AG04449 (cell line): ENCODE data around the gene SRRM2.

Source experiments
- CTCF ChIA-PET: fragments of 350-600 bp; formaldehyde crosslinking; extraction: SDS; loops from one replicate; lab custom pipeline; 2021; ENCODE audit warnings: antibody characterized with exemption; lab: Yijun Ruan, JAX
- POLR2A ChIA-PET: fragments of 400-600, 350-600 bp; formaldehyde crosslinking; extraction: SDS; loops from one replicate; lab custom pipeline; 2020; ENCODE audit warnings: antibody characterized with exemption, inconsistent platforms; lab: Yijun Ruan, JAX
- DNase-seq: peaks from one replicate; pipeline ENCODE4 v3.0.0-alpha.2; 2010; ENCODE audit warnings: low read depth, low spot score
- H3K4me3 ChIP-seq: 2 replicates; pipeline ENCODE4 v1.5.1; 2011; ENCODE audit warnings: low read depth, mild to moderate bottlenecking, control low read depth, low read length
- TF ChIP-seq, protein P1 (sequence below): IDR thresholded peaks from one replicate; pipeline ENCODE4 v1.5.1; 2011; ENCODE audit warnings: mild to moderate bottlenecking, moderate library complexity, low read length, control low read depth, inconsistent platforms; ENCODE audit not compliant: insufficient read depth; ENCODE audit errors: missing control alignments

The SRRM2 gene

DNA sequence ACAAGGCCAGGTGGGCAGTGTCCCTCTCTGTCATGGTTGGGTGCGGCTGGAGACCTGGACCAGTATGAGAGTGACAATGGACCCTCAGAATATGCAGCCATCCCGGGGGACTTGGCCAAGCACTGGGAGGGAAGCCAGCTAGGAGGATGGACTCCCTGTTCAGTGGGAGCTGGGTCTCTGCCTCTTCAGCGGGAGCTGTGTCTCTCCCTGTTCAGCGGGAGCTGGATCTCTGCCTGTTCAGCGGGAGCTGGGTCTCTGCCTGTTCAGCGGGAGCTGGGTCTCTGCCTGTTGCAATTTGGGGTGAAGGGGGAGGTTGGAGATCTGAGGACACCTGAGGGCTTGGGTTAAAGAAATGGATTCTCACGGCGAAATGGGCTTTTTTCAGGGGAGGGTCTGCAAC lies 38.7 kb downstream of the SRRM2 start:
- ChIA-PET CTCF (no interaction called here), POLR2A (interaction anchor here (0.6 kb wide), 1 partner anchor 109 kb away, joined by 3 read pairs; the partner anchor contains the start of gene KCTD5)
- no peak for DNase-seq
- TF ChIP-seq, protein P1, sequence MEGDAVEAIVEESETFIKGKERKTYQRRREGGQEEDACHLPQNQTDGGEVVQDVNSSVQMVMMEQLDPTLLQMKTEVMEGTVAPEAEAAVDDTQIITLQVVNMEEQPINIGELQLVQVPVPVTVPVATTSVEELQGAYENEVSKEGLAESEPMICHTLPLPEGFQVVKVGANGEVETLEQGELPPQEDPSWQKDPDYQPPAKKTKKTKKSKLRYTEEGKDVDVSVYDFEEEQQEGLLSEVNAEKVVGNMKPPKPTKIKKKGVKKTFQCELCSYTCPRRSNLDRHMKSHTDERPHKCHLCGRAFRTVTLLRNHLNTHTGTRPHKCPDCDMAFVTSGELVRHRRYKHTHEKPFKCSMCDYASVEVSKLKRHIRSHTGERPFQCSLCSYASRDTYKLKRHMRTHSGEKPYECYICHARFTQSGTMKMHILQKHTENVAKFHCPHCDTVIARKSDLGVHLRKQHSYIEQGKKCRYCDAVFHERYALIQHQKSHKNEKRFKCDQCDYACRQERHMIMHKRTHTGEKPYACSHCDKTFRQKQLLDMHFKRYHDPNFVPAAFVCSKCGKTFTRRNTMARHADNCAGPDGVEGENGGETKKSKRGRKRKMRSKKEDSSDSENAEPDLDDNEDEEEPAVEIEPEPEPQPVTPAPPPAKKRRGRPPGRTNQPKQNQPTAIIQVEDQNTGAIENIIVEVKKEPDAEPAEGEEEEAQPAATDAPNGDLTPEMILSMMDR: no peak
- H3K4me3 ChIP-seq: no peak overlapping the region

- H3K4me3 ChIP-seq: no peak overlapping the region
- CTCF ChIA-PET: interaction anchor here (1.0 kb wide), 1 partner anchor 50 kb away, joined by 3 read pairs; no protein-coding TSS in a partner anchor
- TF ChIP-seq, protein P1: no peak
- DNase-seq: no peak
- POLR2A ChIA-PET: no interaction called here
These were observed 40.5 kb downstream of the SRRM2 start for GRCh38 chr16:2792940-2793339.

DNA sequence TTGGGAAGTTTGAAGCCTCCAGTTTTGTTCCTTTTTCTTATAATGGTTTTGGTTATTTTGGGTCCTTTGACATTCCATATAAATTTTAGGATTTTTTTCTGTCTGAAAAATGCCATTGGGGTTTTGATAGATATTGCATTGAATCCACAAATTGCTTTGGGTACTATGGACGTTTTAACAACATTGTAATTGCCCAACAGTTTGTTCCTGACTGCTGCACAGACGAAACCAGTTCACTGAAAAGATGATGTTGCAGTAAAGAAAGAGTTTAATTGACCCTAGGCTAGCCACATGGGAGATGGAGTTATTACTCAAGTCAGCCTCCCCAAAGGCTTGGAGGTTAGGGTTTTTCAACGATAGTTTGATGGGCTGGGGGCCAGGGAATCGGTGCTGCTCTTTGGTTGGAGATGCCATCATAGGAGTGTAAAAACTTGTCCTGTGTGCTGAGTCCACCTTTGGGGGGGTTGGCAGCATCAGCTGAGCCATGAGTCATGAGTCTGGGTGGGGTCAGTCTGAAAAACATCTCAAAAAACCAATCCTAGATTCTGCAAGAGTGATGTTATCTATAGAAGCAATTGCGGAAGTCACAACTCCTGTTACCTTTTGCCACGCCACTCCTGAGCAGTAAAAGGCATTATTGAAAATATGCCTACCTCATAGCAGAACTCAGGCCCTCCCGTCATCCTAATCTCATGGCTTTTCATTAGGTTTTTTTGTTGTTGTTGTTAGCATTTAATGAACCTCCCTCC lies 43.1 kb downstream of the SRRM2 start:
- ChIA-PET CTCF (interaction anchor here (0.9 to 1.6 kb wide), 4 partner anchors 28 to 132 kb away, joined by 3 to 4 read pairs (median 3); no protein-coding TSS in a partner anchor), POLR2A (no interaction called here)
- DNase-seq: no peak
- no peak overlapping the region for H3K4me3 ChIP-seq
- TF ChIP-seq, protein P1: no peak

DNA sequence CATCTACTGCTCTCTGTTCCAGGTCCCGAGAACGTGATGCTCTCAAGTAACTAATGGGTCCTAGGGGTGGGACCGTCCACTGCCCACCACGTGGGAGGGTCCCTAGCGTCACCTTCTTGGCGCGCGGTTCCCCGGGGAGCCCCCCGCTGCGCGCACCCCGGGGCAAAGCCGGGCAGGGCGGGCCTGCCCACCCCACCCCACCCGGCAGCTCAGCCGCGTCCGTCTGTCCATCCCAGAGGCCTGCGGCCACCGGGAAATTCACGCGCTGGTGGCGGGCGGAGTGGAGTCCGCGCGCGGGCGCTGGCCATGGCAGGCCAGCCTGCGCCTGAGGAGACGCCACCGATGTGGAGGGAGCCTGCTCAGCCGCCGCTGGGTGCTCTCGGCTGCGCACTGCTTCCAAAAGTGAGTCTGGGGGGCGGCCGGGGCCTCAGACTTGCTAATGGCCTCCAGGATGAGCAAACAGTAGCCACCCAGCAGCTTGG lies 46.3 kb downstream of the SRRM2 start:
- ChIA-PET POLR2A (no interaction called here), CTCF (interaction anchor here (1.3 kb wide), 2 partner anchors 40 to 70 kb away, joined by 3 to 6 read pairs; no protein-coding TSS in a partner anchor)
- TF ChIP-seq, protein P1: no peak
- DNase-seq: no peak
- no peak overlapping the region for H3K4me3 ChIP-seq

DNA sequence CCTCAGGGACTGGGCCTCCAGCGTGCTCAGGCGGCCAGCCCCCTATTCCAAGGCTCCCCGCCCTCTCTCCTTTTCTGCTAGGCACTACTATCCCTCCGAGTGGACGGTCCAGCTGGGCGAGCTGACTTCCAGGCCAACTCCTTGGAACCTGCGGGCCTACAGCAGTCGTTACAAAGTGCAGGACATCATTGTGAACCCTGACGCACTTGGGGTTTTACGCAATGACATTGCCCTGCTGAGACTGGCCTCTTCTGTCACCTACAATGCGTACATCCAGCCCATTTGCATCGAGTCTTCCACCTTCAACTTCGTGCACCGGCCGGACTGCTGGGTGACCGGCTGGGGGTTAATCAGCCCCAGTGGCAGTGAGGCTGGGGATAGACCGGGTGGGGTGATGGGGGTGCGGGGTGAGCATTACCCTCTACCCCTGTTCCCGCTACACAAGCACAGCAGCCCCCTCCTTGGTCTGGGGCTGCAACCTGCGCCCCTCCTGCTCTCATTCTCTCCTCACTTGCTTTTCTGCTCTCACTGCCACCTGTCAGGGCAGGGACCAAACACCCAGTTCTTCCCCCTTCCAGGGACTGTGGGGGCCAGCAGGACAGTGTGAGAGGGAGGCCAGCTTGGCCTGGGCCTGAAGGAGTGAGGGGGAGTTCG lies 46.9 kb downstream of the SRRM2 start:
- DNase-seq: no peak
- POLR2A ChIA-PET: interaction anchor here (0.6 kb wide), 1 partner anchor 18 kb away, joined by 3 read pairs; no protein-coding TSS in a partner anchor
- TF ChIP-seq, protein P1: no peak
- H3K4me3 ChIP-seq: no peak overlapping the region
- CTCF ChIA-PET: interaction anchor here (1.3 kb wide), 1 partner anchor 69 kb away, joined by 6 read pairs; no protein-coding TSS in a partner anchor

- POLR2A ChIA-PET: interaction anchor here (0.6 kb wide), 1 partner anchor 19 kb away, joined by 3 read pairs; no protein-coding TSS in a partner anchor
- no peak for DNase-seq
- TF ChIP-seq, protein P1: no peak
These were observed 47.4 kb downstream of the SRRM2 start for GRCh38 chr16:2799859-2800226.

More at GRCh38 chr16:2799859-2800226, 47.4 kb downstream of the SRRM2 start:
- CTCF ChIA-PET: interaction anchor here (1.3 kb wide), 1 partner anchor 39 kb away, joined by 6 read pairs; no protein-coding TSS in a partner anchor
- H3K4me3 ChIP-seq: no peak overlapping the region
